RWPE2 (cell line): ENCODE measurements around the gene CIBAR2.

Experiments used
- ATAC-seq: fragments of 200-7000 bp; cut with Tn5 transposase; 3 replicates; pipeline ENCODE4 v1.9.1; 2021; ENCODE audit warnings: low read depth
- DNase-seq: peaks from one replicate; pipeline ENCODE4 v3.0.0-alpha.2; 2020; ENCODE audit warnings: low spot score
- H3K27ac ChIP-seq: fragments of 450-650 bp; 2 replicates; pipeline ENCODE4 v1.5.1; 2017; ENCODE audit warnings: mild to moderate bottlenecking; ENCODE audit not compliant: poor library complexity, severe bottlenecking
- H3K27me3 ChIP-seq: fragments of 250-450 bp; sonication (Bioruptor Pico); 2 replicates; pipeline ENCODE4 v1.5.1; 2021; ENCODE audit warnings: mild to moderate bottlenecking, moderate library complexity; ENCODE audit not compliant: insufficient read depth, poor library complexity, severe bottlenecking
- H3K36me3 ChIP-seq: fragments of 250-450 bp; sonication (Bioruptor Pico); 2 replicates; pipeline ENCODE4 v1.5.1; 2020; ENCODE audit warnings: low read depth, mild to moderate bottlenecking, moderate library complexity
- H3K4me1 ChIP-seq: fragments of 250-450 bp; sonication (Bioruptor Pico); 2 replicates; pipeline ENCODE4 v1.5.1; 2021; ENCODE audit warnings: mild to moderate bottlenecking, moderate library complexity; ENCODE audit not compliant: insufficient read depth, poor library complexity, severe bottlenecking
- H3K4me3 ChIP-seq: fragments of 250-450 bp; sonication (Bioruptor Pico); 2 replicates; pipeline ENCODE4 v1.5.1; 2021; ENCODE audit warnings: mild to moderate bottlenecking, moderate library complexity; ENCODE audit not compliant: severe bottlenecking
- H3K9me3 ChIP-seq: fragments of 250-450 bp; sonication (Bioruptor Pico); 2 replicates; pipeline ENCODE4 v1.5.1; 2021; ENCODE audit warnings: mild to moderate bottlenecking, moderate library complexity; ENCODE audit not compliant: severe bottlenecking
- CTCF ChIP-seq: fragments of 450-650 bp; IDR thresholded peaks from one replicate; pipeline ENCODE4 v1.5.1; 2017; ENCODE audit warnings: mild to moderate bottlenecking, moderate library complexity; ENCODE audit not compliant: poor library complexity, severe bottlenecking

The CIBAR2 gene

GRCh38 chr16:85104821-85105391, 7.4 kb downstream of the CIBAR2 start:
- no peaks in the 10 kb centered on the region for H3K4me1 ChIP-seq
- no peak overlapping the region for H3K4me3 ChIP-seq
- ATAC-seq (peak; percentile 62), DNase-seq (no peak)
- H3K36me3 ChIP-seq = no peaks in the 10 kb centered on the region
- no peaks in the 10 kb centered on the region for H3K27me3 ChIP-seq
- no peaks in the 10 kb centered on the region for H3K9me3 ChIP-seq
- TF ChIP-seq CTCF = no peak
- H3K27ac ChIP-seq = no peak overlapping the region

GRCh38 chr16:85104147-85104546, 8.1 kb downstream of the CIBAR2 start:
- Histone ChIP-seq H3K9me3 (no peaks in the 10 kb centered on the region), H3K27ac (no peak overlapping the region), H3K36me3 (no peaks in the 10 kb centered on the region), H3K4me1 (no peaks in the 10 kb centered on the region), H3K4me3 (no peak overlapping the region), H3K27me3 (no peaks in the 10 kb centered on the region)
- DNase-seq (no peak), ATAC-seq (no peak)
- TF ChIP-seq CTCF = no peak

GRCh38 chr16:85103114-85104079, 8.9 kb downstream of the CIBAR2 start:
- ATAC-seq (no peak), DNase-seq (no peak)
- Histone ChIP-seq H3K4me1 (no peaks in the 10 kb centered on the region), H3K4me3 (no peak overlapping the region), H3K36me3 (no peaks in the 10 kb centered on the region), H3K9me3 (no peaks in the 10 kb centered on the region), H3K27ac (no peak overlapping the region), H3K27me3 (no peaks in the 10 kb centered on the region)
- TF ChIP-seq CTCF = no peak

GRCh38 chr16:85101956-85102630, 10.2 kb downstream of the CIBAR2 start:
- ATAC-seq (no peak), DNase-seq (no peak)
- TF ChIP-seq CTCF = no peak
- H3K4me1 ChIP-seq = no peaks in the 10 kb centered on the region
- no peaks in the 10 kb centered on the region for H3K36me3 ChIP-seq
- H3K27me3 ChIP-seq = no peaks in the 10 kb centered on the region
- H3K27ac ChIP-seq = no peak overlapping the region
- no peak overlapping the region for H3K4me3 ChIP-seq
- no peaks in the 10 kb centered on the region for H3K9me3 ChIP-seq
